HS-27A (cell line): Measurements from ENCODE around the gene IFT52.

Source experiments
- DNase-seq: peaks from one replicate; pipeline ENCODE4 v3.0.0-alpha.2; 2012; ENCODE audit warnings: low read depth, missing footprints

The IFT52 gene, protein sequence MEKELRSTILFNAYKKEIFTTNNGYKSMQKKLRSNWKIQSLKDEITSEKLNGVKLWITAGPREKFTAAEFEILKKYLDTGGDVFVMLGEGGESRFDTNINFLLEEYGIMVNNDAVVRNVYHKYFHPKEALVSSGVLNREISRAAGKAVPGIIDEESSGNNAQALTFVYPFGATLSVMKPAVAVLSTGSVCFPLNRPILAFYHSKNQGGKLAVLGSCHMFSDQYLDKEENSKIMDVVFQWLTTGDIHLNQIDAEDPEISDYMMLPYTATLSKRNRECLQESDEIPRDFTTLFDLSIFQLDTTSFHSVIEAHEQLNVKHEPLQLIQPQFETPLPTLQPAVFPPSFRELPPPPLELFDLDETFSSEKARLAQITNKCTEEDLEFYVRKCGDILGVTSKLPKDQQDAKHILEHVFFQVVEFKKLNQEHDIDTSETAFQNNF

DNA sequence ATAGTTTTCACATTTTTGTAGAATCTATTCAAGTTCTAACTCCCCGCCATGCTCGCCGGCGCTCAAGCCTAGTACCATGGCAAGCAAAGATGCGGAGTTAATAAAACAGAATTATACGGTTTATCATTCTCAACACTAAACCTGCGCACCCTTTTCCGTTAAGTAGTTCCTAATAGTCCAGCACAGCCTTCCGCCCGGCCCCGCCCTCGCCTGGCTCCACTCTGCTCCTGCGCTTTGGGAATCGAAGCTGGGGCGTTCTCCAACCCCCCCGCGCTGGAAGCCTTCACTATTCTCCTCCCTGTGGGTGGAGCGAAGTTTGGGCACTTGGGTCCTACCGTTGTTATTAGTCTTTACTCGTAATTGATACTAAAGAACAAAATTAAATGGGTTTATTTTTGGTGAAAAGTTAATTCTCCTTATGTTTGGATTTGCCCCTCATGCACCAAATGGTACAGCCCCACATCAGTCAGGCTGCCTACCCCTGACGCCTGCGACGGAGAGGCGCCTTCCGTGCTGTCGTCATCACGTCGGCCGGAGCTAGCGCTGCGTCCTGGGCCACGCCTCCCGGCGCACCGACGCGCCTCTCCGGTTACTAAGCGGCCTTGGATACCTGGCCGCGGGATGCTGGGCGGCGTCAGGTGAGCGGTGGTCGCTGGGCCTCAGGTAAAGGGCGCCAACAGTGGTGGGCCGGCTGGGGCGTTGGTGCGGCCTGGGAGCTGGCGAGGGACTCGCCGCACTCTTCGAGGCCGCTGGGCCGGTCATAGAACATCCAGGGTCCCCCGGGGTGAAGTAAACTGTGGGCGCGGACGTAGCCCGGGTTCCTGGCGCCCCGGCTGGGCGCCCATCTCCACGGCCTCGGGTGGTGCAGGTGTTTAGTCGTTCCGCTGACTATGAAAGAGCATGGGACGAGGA lies at the start of gene IFT52:
IFT52 (plus strand) TSS at position 546 of the 912 bp plus-strand sequence. CDS start 3,762 bp downstream, outside the sequence.
- peak; percentile 90 for DNase-seq

DNA sequence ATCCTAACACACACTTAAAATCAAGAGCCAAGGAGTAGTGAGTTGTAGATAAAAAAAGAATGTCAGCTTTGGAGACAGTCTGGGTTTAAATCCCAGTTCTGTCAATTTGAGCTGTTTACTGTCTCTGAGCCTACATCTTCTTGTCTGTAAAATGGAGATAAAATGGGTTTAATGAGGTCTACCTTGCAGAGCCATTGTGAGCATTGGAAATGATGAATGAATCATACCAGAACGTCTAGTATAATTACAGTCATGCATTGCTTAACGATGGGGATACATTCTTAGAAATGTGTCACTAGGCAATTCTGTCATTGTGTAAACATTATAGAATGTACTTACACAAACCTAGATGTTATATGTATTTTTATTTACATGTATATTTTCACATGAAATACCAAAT lies 49.5 kb upstream of the IFT52 start:
- DNase-seq: no peak

DNA sequence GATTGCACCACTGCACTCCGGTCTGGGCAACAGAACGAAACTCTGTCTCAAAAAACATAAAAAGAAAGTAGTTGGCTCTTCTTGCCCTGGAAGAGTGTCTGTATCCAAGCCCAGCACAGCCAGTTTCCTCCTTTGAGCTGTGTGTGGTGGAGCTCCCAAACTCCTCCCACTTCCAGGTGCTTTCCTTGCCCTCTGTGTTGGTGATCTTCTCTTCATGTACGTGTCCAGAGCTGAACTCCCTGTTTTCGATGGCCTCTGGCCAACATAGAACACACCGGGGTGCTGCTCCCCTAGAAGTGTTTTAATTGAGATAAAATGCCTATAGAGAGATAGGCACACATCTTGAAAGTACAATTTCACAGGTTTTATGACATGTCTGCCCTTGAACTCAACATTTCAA lies 48.6 kb upstream of the IFT52 start:
- no peak for DNase-seq

DNA sequence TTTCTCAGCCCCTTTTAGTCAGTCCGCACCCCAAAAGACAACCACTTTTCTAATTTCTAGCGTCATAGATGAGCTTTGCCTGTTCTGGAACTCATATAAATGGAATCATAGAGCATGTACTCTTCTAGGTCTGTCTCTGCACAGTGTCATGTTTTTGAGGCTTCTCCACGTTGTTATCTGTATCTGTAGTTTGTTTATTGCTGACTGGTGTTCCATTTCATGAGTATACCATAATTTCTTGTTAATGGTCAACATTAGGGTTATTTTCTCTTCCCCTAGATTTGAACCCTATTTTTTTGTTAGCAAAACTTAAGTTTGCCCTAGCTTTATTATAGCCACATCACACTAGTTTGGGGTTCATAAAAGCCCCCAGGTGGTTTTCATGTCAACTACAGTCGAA lies 48.1 kb upstream of the IFT52 start:
- DNase-seq: no peak

DNA sequence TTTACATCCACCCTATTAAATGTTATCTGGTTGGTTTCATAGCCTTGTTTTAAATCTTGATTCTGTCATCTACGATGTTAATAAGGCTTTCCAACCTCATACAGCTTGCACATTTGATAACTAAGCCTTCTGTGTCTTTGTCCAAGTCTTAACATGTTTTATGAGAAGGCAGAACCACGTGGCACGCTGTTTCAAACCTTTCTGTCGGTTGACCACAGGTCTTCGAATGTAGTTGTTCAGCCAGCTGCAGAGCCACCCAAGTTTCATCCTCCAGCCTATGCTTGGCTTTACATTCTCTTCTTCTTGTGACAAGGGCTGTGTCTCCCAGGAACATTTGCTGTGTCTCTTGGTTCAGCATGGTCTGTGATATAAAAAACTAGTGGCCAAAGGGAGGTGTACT lies 47.6 kb upstream of the IFT52 start:
- DNase-seq: no peak

DNA sequence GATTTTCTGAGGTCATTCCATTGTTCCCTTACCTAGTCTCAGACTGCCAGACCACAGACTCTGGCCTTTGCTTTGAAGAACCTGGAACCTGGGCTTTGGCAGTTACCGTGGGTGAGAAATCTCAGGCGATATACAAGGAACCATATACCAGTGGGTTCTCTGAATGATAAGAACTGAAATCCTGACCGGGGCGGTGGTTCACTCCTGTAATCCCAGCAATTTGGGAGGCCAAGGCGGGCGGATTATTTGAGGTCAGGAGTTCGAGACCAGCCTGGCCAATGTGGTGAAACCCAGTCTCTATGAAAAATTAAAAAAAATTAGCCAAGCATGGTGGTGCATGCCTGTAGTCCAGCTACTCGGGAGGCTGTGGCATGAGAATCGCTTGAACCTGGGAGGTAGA lies 46.2 kb upstream of the IFT52 start:
- no peak for DNase-seq

DNA sequence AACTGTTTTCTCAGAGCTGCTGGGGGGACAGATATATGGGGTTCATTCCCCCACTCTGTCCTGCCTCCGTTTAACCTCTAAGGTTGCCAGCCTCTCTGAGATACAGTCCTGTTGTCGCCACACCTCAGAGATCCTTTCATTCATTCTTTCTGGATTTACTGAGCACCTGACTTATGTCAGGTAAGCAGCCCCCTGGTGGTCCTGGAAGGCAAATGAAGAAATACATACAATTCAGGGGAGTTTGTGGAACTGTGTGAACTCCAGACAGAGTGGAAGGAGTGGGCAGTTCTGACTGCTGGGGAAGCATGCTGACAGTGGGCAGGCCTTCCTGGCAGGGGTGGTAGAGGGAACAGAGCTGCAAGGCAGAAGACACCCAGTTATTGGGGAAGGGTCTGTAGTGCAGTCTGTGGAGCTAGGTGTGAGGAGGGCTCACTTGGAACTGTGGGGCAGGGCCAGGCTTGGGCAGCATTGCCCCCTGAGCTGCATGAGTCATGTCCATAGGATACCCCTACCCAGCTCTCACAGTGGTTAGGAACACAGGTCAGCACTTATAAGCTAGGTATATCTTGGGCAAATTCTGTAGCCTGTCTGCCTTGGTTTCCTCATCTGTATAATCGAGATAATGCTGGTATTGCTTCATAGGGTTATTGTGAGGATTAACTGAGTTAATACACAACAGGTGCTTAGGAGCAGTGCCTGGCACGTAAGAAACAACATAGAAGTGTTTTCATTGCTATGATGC lies 44.7 kb upstream of the IFT52 start:
- DNase-seq: no peak

DNA sequence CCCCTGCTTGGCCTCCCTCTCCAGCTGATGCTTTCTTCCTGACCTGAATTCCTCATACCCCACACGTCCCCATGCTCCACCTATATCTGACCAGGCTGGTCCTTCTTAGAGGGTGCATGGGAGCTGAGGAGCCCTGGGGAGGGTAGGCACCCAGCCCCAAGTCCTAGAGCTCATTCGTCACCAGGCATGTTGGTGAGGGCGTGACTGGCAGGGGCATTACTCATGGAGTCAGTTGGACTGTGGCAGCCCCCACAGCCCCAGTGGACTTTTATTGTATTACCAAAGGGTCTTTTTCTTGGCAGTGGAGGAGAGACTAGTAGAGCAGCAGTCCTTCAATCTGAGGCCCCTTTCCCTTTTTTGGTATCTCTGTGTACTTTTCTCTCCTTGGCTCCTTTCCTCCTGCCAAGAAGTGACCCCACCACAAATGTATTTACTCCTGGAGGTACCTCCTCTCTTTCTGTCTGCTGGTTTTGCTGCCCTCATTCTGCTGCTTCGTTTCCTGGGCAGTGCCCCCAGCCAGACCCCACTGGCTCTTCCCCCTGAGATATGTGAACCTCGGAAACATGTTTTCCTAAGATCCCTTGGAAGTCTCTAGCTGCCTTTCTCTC lies 42.4 kb upstream of the IFT52 start:
- no peak for DNase-seq

DNA sequence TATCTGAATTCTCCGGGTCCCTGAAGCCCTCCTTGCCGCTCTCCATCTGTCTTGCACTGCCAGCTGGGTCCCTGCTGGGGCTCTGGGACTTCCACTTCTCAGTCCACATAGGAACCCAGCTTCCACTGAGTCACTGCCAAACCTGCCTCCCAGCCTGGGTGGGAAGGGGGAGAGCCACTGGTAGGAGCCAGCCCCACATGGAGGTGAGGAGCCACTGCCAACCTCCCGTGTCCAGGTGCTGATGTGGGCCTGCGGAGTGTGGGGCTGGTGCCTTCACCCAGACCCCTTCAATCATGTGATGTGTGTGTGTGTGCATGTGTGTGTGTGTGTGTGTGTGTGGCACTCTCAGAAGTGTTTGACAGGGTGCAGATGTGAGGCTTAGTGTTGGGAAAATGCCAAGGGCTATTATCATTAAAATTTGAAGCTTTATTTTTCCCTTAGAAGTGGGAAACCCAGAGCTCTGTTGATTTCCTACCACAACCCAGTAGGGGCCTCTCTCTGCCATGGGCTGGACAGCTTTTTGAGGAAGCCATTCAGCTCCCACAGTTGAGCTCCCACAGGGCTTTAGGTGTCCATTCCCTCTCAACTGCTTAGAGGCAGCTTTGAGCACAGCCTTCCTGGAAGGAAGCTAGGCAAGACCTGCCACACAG lies 41.2 kb upstream of the IFT52 start:
- no peak for DNase-seq

DNA sequence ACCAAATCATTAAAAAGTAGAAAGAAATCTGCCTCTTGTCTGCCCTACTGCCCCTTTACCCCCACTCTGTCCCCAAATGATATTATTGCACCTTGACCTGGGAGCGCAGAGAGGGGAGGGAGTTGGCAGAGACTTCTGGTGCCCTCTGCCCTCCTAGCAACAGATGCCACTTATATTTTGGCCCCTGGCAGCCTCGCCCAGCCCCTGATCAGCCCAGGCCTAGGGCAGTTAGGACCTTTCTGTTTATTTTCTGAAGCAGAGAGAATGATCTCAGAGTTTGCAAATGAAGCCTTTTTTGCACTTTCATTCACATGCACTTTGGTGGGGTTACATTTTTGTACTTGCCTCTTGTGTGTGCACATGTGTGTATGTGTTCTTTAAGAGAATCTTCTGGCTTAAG lies 40.3 kb upstream of the IFT52 start:
- no peak for DNase-seq

DNA sequence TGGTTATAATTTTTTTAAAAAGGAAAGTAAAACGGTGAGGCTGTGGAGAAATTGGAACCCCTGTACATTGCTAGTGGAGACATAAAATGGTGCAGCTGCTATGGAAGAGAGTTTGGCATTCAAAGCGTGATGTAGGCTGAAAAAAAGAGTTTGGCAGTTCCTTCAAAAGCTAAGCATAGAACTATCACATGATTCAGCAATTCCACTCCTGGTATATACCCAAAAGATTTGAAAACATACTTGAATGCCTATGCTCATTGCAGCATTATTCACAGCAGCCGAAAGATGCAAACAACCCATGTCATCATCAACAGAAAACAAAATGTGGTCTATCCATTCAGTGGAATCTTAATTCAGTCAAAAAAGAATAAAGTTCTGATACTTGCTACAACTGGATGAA lies 36.4 kb upstream of the IFT52 start:
- DNase-seq: no peak

DNA sequence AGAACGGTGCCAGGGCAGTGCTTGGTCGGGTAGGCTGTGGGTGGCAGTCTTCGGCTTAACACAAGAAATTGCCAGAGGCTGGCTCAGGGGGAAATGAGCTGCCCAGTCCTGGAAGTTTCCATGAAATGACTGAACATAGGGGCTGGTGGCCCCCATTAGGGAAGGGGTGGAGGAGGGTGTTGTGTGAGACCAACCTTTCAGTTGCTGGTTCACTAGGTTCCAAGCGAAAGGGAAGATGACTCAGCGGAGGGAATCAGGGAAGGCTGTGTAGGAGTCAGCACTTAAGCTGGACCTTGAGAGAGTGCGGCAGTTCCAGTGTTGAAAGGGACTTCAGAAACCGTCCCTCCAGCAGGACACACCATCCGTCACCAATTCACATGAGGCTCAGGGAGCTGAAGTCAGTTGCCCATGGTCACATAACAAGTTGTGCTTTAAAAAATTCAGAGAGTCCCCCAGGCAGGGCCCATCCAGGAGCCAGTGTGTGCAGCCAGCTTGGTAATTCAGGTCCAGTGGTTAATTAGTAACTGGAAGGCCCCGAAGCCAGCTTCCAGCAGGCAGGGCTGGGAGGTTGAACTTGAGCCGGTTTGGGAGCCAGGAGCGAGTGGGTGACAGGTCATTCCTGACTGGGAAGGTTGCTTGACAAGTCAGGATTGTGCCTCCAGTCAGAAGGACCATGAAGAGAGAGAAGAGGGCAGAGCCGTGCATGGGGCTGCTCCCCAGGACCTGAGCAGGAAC lies 32.2 kb upstream of the IFT52 start, which contains the start of gene SGK2:
SGK2 (plus strand) TSS at position 616 of the 735 bp plus-strand sequence. CDS start 7,469 bp downstream, outside the sequence.
- DNase-seq: no peak

DNA sequence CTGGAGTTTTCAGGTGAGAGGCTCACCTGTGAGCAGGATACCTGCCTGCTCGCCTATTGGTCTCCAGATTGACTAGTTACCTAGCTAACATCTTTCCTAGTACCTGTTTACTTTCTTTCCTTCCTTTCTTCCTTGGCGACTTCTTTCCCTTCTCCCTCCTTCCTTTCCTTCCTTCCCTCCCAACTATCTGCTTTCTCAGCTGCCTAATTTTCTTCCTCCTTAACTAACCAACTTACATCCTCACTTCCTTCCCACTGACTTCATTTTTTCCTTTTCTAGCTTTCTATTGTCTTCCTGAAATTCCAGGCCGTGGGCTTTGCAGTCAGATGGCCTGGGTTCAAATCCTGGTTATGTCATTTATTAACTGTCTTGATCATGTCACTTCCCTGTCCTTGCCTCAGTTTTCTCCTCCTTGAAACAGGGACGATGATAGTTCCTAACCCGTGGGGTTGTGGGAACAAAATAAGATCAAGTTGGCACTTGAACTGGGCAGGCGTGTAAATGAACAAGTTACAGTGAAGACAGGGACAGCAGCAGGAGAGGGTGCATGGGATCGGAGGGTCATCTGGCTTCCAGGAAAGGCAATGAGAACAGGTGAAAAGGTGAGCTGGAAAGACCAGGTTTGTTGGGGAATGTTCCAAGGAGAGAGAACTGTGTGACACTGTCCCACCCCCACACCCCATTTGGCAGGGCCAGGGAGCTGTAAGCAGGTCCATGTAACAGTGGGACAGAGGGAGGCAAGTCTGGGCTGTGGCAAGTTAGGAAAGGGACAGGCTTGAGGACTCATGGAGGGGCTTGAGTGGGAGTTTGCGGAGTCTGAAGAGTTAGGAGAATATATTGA lies 31.4 kb upstream of the IFT52 start:
- no peak for DNase-seq

DNA sequence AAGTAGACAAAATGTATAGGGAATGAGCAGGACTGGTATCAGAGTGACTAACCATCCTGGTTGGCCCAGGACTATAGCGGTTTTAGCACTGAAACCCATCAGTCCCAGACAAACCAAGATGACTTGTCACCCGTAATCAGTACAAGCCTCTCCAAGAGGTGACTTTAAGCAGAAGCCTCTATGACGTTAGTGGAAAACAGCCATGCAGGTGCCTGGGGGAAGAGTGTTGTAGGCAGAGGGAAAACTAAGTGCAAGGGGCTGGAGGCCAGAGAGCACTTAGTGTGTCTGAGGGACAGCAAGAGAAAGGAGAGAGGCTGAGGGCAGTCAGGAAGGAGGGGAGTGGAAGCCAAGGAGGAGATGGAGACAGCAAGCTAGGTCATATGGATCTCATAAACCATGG lies 29.8 kb upstream of the IFT52 start:
- no peak for DNase-seq

DNA sequence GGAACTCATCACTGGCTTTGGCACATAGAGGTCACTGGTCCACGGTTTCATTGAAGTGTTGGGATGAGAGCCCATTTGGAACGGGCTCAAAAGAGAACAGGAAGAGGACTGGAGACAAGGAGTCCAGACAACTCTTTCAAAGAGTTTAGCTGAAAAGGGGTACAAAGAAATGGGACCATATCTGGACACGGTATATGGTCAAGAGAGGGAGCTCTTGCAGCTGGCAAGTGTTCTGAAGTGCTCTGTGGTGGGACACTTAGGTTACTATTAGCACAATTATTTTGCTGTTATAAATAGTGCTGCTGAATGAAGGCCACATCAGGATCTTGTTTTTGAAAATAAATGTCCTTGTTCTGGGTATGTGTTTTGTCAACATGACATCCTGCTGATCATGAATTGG lies 27.3 kb upstream of the IFT52 start:
- DNase-seq: no peak

DNA sequence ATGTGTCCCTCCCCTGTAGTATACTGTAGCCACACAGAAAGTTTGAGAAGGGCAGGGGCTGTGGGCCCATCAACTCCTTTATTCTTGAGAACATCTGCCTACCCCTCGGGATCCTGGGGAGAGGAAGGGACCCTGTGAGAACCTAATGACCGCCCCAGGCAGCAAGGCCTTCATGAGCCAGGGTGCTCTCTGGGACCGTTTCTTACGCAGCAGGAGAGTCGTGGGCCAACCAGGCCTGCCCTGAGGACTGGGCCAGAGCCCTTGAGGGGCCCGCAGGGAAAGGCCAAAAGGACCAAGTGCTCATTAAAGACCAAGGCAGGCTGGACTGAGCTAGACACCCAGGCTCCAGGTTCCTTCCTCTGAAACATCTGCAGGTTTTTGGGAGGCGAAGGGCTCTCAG lies 26.7 kb upstream of the IFT52 start:
- DNase-seq: no peak

DNA sequence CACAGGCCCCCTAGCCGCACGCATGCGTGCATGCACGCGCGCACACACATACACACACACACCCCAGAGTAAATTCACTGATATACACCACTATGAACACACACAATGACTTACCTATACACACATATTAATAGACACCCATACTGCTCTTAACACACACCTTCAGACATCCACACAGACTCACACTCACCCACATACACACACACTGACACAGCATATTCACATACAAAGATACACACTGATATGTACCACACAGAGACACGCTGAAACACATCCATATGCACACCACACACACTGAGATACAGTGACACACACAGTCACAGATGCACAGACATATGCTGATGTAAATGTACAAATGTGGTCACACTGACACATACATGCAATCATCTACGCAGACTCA lies 26.3 kb upstream of the IFT52 start:
- DNase-seq: no peak

DNA sequence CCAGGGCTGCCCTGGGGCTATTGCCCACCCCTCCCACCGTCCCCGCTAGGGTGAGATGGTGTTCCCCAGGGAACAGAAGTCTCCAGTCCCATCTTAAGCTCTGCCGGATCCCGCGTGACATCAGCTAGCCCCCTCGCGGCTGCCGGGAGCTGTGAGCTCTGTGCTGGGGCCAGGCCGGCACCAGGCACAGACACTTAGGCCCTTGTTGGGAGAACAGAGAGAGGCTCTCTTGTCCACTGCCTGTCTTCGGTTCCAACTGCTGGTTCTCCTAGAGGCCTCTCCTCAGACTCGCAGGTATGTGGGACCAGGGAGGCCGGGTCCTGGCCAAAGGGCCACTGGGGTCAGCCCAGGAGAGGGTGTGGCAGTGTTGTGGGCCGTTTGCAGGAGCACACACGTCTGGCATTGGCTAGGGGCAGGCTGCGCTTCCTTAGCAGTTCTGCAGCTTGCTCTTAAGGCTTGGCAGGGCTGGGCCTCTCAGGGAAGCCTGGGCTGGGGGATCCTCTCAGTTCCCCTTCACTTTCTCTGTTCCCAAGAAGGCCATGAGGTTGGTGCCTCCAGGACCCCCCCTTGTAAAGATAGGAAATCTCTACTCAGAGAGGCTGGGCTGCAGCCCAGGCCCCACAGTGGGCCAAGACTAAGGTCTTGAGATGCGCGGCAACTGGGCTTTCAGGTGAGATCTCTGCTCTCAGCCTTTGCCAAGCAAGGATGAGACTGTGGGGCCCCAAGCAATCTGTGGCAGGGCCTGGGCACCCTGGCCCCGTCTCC lies 25.6 kb upstream of the IFT52 start:
- no peak for DNase-seq

DNA sequence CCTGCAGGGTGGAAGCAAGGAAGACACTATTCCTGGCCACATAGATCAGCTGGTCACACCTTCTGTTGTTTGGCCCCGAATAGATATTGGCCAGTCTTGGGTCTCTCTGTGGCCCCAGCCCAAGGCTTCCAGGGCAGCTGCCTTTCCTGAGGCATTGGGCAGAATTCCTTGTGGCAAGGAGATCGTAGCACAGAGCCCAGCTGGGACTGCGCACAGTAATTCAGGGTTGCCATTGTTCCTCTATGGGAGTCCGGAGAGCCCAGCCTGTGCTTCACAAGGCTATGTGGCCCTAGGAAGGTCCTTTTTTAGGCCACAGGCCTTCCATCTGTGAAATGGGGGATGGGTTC lies 25.0 kb upstream of the IFT52 start:
- no peak for DNase-seq
